Measurements from ENCODE around the gene CXXC1. TPM values are rescaled to one million over a fixed set of nuclear protein-coding genes. Genes with fewer than 3 reads are reported as not detected.
"Not testable (repeated sequence)": the region's sequence is repeated elsewhere in the genome, so short reads cannot be mapped to it uniquely, and the experiment has no call there.

Gene CXXC1
- total RNA-seq, 1 experiment from 2014 or later = 11.4 TPM

GRCh38 chr18:50275503-50276036, 11.9 kb downstream of the CXXC1 start:
- DNase-seq (ENCODE audit: low spot score) = no peak

GRCh38 chr18:50274941-50275340, 12.6 kb downstream of the CXXC1 start:
- no peak for DNase-seq (ENCODE audit: low spot score)

GRCh38 chr18:50274044-50274442, 13.4 kb downstream of the CXXC1 start:
- DNase-seq (ENCODE audit: low spot score) = no peak

- no peak for DNase-seq (ENCODE audit: low spot score)
These were observed 14.1 kb downstream of the CXXC1 start for GRCh38 chr18:50273203-50274043.

GRCh38 chr18:50272568-50272967, 14.9 kb downstream of the CXXC1 start:
- DNase-seq (ENCODE audit: low spot score) = no peak

- DNase-seq (ENCODE audit: low spot score) = no peak
These were observed 19.3 kb downstream of the CXXC1 start for GRCh38 chr18:50268022-50268747.

GRCh38 chr18:50266248-50266704, 21.2 kb downstream of the CXXC1 start, which contains the start of gene CFAP53:
TSS of gene CFAP53 (minus strand) at chr18:50266495. CDS start at chr18:50266404, 91 bp downstream.
- peak; percentile 71 for DNase-seq (ENCODE audit: low spot score)

- no peak for DNase-seq (ENCODE audit: low spot score)
These were observed 24.5 kb downstream of the CXXC1 start for GRCh38 chr18:50262977-50263376.

GRCh38 chr18:50250935-50251334, 36.6 kb downstream of the CXXC1 start:
- no peak for DNase-seq (ENCODE audit: low spot score)

- DNase-seq (ENCODE audit: low spot score) = no peak
These were observed 37.9 kb downstream of the CXXC1 start for GRCh38 chr18:50249576-50249975.

- no peak for DNase-seq (ENCODE audit: low spot score)
These were observed 39.9 kb downstream of the CXXC1 start for GRCh38 chr18:50247561-50247960.

- not testable (repeated sequence) for DNase-seq (ENCODE audit: low spot score)
These were observed 45.7 kb downstream of the CXXC1 start for GRCh38 chr18:50241768-50242167.

GRCh38 chr18:50240080-50240563, 47.4 kb downstream of the CXXC1 start:
- DNase-seq (ENCODE audit: low spot score) = peak; percentile 39

GRCh38 chr18:50232419-50232818, 55.1 kb downstream of the CXXC1 start:
- no peak for DNase-seq (ENCODE audit: low spot score)

Other genes starting within 250 kb of the CXXC1 start
- 25.8 and 29.5 TPM in 2 replicates for gene MYO5B, start 92.5 kb downstream of the CXXC1 start, total RNA-seq (2014; rRNA removed; shearing (Covaris generic))
- gene CFAP53, start 21.2 kb downstream of the CXXC1 start, total RNA-seq (2014; rRNA removed; shearing (Covaris generic)) = 0.24 and 0.86 TPM in 2 replicates
- gene MBD1, start 6.2 kb downstream of the CXXC1 start, total RNA-seq (2014; rRNA removed; shearing (Covaris generic)) = 18.1 and 19.9 TPM in 2 replicates
- 21.8 and 35.1 TPM in 2 replicates for gene SKA1, start 87.4 kb upstream of the CXXC1 start, total RNA-seq (2014; rRNA removed; shearing (Covaris generic))

Data from A172 (cell line).